NCI-H146 treated with DMSO at 0.1 percent for 48 hours (cell line): ENCODE results near the gene ACOT8.
"Not testable (repeated sequence)": the region's sequence is repeated elsewhere in the genome, so short reads cannot be mapped to it uniquely, and the experiment has no call there.

ENCODE experiments used
- DNase-seq: peaks from one replicate; lab custom pipeline; 2025; ENCODE audit not compliant: unreplicated experiment; lab: John Stamatoyannopoulos, UW

Gene ACOT8

DNA sequence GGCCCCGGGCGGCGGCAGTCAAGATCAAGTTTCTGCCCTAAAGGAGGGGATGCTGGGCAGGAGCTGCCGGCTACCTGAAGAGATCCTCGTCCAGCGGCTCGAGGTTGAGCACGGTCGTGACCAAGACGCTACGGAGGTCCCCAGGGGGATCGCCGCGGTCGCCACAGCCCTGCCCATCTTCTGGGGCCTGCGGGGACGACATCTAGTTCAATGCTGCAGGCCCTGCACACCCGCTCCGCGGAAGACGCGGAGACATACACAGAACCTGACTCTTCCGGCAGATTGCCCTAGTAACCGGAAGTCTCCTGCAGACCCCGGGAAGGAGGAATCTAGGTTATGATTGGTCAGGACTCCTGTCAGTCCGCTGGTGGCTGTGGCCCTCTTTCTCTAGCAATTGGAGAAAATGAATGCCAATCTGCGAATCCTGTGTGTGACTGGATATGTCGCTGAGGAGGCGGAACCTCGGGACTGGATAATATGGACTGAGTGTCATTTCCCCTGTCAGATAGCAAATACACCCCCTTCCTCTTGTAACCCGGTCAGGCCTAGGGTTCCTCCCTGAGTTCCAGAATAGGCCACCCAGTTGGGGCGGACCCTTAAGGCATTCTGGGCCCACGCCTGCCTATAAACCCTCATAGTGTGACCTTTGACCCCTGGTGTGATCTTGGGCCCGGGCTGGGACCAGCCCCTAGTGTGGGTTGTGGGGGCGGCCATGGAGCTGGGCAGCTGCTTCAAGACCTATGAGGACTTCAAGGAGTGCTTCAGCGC lies at the start of gene ACOT8, which contains the start of gene ZSWIM3:
Gene ACOT8 (minus strand): TSS at position 279 of the 768 bp plus-strand sequence. CDS start 77 bp downstream, at position 202.
Gene ZSWIM3 (plus strand): TSS at position 501 of the 768 bp plus-strand sequence. CDS start 212 bp downstream, at position 713.
- DNase-seq: peak; percentile 100

DNA sequence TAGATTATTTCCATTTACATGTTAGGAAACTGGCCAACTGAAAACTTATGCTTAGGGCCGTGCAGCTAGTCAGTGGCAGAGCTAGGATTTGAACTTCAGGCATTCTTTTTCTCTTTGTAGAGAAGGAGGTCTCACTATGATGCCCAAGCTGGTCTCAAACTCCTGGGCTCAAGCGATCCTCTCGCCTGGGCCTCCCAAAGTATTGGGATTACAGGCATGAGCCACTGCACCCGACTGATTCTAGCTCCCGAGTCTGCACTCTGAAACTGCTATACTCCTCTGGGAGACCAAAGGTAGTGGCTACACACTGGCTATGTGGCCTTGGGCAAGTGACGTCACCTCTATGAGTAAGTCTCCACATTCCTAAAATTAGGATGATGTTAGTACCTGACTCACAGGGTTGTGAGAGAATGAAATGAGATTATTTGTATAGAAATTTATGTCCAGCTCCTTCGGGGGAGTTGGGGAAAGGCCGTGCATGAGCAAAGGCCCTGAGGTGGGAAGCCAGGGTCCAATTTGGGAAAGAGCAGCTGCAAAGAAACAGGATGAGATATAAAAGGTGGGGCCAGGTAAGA lies 48.4 kb upstream of the ACOT8 start:
- DNase-seq: no peak

DNA sequence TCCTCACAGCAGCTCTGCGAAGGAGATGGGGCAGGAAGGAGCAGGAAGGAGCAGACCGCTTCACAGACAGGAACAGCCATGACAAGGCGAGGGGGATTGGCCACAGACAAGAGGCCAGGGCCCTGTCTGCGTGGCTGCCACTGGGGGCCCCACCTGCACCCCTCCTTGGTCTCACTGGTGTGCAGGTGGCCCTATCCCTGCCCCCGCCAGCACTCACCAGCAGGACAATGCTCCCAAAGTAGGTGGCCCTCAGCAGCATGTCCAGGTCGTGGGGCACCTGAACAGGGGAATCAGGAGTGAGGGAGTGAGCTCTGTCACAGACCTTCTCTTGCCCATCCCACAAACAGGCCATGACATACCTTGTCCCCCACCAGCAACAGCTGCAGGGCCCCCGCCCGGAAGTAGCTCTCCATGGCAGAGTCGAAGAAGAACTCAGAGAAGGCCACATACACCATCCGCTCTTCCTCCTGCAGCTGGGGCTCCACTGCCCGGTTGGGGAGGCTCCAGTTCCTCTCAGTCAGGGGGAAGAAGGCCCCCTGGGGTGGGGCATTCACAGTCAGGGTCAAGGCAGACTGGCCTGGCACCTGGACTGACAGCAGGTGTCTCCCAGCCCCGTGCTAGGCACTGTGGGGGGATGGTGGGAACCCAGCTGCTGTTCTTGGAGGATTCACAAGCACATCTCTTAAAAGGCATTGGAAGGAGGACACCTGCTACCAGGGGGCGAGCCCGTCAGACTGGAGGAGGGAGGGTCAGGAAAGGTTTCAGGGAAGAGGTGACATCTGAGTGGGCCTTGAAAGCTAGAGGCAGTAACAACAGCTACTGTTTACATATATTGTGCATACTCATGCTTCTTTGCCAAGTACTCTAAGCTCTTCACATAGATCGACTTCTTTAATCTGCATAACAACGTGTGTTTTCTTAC lies 47.7 kb upstream of the ACOT8 start:
- no peak for DNase-seq

DNA sequence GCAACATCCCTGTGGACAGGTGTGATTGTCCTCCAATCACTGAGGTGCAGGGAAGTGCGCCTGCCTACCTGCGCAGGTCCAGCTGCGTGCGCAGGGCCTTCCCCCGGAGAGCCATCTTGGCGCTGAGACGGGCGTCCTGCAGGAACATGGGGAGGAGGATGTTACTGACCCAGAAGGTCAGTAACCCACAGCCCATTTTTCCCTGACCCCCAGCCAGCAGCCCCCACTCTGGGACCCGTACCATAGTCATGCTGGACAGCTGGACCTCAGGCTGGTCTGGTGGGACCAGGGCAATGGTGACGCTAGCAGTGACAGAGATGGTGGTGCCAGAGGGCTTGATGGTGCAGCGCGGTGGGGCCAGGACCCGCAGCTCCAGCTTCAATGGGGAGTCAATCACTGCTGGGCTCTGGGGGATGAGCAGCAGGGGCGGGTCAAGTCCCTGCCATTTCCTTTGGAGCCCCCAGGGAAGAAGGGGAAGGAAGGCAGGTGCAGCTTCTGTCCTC lies 45.1 kb upstream of the ACOT8 start:
- no peak for DNase-seq

DNA sequence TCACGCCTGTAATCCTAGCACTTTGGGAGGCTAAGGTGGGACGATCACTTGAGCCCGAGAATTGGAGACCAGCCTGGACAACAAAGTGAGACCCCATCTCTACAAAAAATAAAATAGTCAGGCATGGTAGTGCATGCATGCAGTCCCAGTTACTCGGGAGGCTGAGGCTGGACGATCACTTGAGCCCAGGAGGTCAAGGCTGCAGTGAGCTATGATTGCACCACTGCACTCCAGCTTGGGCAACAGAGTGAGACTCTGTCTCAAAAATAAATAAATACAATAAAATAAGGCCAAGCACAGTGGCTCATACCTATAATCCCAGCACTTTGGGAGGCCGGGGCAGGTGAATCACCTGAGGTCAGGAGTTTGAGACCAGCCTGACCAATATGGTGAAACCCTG lies 44.1 kb upstream of the ACOT8 start:
- DNase-seq: not testable (repeated sequence)

DNA sequence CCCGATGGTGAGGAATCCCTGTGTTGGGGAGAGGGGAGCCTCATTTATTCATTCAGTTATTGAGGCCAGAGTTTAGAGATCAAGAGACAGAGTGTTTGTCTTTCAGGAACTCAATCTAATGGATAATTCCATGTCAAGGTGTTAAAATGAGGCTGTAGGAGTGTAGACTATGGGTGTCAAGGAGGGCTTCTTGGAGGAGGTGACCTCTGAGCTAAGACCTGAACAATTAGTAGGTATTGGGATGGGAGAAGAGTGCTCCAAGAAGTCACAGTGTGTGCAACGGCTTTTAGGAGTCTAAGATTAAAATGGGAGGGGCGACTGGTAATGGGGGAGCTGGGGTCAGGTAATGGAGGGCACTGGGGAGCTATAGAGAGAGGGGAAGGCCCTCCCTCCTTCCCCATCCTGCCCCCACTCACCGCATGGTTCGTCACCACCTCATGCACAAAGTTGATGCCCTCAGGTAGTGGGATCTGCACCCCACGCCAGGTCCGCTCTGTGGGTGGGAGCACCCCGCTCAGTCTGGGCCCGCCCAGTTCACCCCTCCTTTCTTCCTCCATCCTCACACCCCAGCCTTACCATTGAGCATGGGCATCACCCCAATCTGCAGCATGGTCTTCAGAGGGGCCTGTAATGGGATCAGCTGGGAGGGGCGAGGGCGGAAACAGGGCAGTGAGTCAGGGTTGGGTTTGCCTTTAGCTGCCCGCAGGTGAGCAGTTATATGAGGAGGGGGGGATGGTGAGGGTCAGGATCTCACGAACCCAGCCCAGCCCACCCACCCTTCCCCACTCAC lies 42.0 kb upstream of the ACOT8 start:
- no peak for DNase-seq

DNA sequence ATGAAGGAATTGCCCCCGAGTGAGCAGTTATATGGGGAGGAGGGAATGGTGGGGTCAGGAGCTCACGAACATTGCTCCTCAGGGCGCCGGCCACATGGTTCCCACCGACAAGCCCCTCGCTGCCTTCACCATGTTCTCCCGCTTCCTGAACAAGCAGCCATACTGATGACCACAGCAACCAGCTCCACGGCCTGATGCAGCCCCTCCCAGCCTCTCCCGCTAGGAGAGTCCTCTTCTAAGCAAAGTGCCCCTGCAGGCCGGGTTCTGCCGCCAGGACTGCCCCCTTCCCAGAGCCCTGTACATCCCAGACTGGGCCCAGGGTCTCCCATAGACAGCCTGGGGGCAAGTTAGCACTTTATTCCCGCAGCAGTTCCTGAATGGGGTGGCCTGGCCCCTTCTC lies 41.1 kb upstream of the ACOT8 start:
- no peak for DNase-seq

DNA sequence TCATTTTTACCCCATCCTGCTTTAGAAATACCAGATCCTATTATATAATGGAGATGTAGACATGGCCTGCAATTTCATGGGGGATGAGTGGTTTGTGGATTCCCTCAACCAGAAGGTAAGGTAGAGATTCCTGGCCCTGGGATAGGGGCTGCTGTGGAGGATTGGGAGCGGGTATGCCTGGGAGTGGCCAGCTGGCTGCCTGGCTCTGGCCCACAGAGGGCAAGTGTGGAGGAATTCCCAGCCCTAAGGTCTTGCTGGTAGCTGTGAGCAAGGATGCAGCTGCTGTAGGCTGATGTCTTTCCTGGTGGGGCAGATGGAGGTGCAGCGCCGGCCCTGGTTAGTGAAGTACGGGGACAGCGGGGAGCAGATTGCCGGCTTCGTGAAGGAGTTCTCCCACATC lies 40.5 kb upstream of the ACOT8 start:
- DNase-seq: no peak

DNA sequence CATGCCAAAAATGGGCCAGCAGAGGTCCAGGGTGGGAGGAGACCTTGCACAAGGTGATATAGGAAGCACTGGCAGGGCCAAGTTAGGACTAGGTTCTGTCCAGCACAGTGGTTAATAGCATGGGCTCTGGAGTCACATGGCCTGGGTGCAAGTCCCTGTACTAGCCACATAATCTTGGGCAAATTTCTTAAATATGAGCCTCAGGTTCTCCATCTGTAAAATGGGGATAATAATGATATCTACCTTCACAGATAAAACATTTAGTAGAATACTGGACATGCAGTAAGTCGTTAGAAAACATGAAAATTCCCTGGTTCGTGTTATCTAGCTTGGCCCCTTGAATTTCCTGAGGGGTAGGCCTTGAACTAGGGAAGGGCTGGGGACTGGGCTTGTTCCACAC lies 40.1 kb upstream of the ACOT8 start:
- DNase-seq: no peak

DNA sequence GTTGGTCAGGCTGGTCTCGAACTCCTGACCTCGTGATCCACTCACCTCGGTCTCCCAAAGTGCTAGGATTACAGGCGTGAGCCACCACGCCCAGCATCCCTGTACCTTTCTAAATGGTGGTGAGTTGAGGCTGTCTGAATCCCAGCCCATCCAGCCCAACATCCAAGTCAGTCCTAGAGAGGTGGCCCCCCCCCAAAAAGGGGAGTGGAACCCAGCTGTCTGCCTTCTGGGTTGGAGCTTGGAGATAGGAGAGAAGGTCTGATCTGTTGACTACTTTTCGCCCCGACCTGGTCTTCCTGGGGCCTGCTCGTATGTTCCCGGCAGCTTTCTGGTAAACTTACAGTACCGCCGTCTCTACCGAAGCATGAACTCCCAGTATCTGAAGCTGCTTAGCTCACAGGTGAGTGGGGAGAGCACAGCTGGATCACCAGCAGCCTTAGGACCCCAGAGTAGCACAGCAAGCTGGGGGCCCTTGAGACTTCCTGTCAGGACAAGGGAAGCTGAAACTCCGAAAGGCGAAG lies 39.5 kb upstream of the ACOT8 start:
- no peak for DNase-seq

DNA sequence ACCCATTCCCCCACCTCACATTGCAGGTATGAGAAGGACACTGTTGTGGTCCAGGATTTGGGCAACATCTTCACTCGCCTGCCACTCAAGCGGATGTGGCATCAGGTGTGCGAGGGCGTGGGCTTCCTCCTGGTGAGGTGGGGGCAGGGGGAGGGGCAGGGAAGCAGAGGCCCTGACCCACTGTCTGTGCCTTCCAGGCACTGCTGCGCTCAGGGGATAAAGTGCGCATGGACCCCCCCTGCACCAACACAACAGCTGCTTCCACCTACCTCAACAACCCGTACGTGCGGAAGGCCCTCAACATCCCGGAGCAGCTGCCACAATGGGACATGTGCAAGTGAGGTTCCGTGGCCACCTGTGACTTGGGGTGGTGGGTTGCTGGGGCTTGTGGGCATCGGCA lies 37.6 kb upstream of the ACOT8 start:
- DNase-seq: no peak

DNA sequence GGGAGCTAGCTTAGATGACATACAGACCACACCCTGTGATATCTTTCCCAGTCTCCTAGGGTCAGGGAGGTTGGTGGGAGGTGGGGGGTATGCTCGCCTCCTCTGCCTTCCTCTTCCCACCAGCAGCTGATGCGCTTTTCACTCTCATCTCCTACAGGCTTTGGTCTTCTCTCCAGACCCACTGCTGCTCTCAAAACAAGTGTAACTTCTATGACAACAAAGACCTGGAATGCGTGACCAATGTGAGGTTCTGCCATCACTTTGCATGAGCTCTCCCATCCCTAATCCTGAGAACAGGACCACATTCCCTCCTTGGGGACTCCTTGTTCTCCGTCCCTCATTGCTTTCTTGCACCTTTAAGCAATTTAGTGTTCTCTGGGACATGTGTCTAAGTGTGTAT lies 36.6 kb upstream of the ACOT8 start:
- DNase-seq: no peak

DNA sequence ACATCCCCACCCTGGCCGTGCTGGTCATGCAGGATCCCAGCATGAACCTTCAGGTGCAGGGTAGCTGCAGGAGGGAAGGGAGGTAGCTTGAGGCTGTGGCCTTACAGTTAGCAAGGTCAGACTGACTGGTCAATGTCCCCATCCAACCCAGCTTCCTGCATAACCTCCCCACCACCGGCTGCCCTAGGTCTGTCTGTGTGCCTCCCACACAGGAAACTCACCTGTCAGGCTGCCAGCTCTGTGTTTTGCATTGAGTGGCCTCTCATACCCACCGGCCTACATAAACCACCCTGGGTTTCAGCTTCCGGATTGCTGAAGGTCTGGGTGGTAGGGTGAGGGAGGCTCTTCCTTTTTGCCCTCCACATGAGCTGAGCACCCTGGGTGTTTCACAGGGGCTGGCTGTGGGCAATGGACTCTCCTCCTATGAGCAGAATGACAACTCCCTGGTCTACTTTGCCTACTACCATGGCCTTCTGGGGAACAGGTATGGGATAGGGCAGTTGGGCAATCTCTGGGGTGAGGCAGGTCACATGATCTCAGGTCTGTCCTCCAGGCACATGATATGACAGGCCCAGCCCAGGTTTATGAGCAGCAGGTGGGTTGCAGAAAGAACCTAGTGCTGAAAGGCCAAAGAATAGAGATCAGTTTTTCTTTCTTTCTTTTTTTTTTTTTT lies 35.8 kb upstream of the ACOT8 start:
- no peak for DNase-seq

DNA sequence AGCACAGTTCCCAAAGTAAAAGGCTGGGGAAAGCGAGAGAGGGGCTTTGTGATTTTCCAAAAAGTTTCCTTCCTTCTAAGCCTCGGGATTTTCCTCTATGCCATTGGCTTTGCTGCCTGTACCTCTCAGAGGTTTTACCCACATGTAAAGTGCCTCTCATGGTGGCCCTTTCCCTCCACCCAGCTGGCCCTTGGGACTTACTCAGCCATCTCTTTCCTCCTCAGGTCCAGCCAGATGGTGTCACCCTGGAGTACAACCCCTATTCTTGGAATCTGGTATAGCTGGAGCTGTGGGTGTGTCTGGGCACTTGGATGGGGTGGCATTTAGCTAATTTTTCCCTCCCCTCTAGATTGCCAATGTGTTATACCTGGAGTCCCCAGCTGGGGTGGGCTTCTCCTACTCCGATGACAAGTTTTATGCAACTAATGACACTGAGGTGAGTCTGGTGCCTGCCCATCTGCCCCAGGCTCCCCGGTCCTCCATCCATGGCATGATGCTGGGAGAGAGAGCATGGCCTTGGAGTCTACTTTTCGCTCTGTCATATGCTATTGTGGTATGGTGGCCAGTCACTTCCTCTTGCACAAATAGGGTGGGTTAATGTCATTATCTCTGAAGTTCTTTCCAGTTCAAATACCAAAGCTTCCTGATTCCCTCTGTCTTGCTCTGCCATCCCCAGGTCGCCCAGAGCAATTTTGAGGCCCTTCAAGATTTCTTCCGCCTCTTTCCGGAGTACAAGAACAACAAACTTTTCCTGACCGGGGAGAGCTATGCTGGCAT lies 35.0 kb upstream of the ACOT8 start:
- no peak for DNase-seq

DNA sequence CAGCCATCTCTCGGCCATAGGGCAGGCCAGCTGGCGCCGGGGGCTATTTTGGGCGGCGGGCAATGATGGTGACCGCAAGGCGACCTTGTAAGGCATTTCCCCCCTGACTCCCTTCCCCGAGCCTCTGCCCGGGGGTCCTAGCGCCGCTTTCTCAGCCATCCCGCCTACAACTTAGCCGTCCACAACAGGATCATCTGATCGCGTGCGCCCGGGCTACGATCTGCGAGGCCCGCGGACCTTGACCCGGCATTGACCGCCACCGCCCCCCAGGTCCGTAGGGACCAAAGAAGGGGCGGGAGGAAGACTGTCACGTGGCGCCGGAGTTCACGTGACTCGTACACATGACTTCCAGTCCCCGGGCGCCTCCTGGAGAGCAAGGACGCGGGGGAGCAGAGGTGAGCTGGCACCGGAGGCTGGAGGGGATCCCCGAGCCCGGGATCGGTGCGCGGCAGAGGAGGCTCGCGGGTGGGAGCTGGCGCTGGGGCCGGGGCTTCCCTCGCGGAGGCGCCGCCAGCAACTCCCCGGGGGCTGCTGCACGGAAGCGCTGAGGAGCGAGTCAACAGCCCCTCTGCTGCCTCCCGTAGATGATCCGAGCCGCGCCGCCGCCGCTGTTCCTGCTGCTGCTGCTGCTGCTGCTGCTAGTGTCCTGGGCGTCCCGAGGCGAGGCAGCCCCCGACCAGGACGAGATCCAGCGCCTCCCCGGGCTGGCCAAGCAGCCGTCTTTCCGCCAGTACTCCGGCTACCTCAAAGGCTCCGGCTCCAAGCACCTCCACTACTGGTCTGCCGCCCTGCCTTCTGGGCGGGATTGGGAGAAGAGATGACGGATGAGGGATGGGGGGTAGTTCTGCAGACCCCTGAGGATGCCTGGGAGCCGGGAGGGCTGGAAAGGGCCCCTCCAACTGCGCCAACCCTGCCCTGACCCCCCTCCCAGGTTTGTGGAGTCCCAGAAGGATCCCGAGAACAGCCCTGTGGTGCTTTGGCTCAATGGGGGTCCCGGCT lies 34.1 kb upstream of the ACOT8 start, which contains the start of the genes CTSA and NEURL2:
Gene CTSA (plus strand): TSS at position 351 of the 999 bp plus-strand sequence. CDS start 234 bp downstream, at position 585.
Gene NEURL2 (minus strand): TSS at position 224 of the 999 bp plus-strand sequence. CDS start 217 bp downstream, at position 7.
- peak; percentile 87 for DNase-seq

DNA sequence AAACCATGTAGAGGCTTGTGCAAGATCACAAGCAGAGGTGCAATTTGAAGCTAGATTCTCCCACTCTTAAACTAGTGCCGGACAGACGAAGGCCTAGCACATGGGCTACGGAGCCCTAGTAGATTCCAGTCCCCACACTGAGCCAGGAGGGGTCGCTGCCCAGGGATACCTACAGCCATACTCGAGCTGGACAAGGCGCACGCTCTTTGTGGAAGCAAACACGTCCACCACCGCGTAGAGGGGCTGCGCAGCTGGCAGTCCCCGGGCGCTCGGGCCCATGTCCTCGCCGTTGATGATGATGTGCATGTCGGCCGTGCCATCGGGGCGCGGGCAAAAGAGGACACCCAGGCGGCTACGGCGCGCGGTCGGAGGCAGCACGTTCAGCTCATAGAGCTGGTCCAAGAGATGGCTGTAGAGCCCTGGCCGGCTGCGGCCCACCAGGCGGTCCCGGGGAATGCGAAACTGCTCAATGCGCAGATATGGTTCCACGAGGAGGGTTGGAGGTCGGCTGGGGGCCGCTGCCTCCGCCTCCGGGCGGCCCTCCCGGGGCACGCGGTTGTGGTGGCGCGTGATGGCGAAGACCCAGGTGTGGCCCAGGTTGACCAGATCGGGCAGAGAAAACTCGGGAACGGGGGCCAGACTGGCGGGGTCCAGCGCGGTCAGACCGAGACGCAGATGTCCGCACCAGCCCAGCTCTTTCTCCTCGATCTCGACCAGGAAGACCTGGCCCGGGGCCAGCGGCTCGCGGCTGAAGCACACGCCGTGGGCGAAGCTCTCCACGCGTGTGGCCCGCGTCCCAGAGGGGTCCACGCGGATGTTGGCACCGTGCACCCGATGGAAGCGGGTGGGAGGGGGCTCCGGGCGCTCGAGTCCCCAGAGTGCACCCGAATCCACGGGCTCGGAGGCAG lies 33.1 kb upstream of the ACOT8 start:
- peak; percentile 75 for DNase-seq

DNA sequence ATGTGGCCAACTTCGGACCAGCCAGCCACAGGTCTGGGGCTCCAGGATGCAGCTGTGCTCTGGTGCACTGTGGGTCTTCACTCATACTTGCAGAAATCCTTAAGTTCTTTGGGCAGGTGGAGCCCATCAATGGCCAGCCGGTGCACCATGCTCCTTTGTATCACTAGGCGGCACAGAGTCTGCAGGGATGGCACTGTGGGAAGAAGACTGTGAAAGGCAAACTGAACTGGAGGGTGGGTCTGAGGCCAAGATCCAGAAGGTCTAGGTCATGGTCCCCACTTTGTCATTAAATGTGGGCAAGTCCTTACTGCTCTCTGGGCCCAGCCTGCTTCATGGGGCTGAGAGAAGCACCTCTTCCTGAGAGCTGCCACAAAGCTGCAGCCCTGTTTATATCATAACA lies 31.5 kb upstream of the ACOT8 start:
- no peak for DNase-seq
